Stimulated activated CD4-positive, alpha-beta T cell treated with anti-CD3 and anti-CD28 coated beads, Interleukin-15, amount 100 ng/mL, for 24 hours (primary cell): ENCODE results near the gene CKAP2.
"Not testable (repeated sequence)": the region's sequence is repeated elsewhere in the genome, so short reads cannot be mapped to it uniquely, and the experiment has no call there.

ENCODE experiments used
- DNase-seq: peaks from one replicate; pipeline ENCODE4 v3.0.0-alpha.2; 2020

CKAP2 gene

DNA sequence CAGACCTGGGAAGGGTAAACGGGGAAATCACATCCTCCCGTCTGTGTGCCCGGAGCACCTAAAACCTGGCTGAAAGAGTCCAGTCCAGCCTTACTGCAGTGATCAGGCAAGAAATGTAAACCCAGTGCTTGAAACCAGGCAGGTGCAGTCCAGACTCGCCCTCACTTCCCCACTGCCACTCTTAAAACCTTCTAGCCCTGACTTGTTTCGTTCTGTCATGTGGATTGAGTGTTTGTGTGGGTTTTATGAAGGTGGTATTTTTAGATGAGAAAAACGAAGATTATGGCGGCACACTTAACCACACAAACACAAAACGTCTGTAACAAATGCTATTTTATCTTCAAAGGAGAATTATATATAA is 839 bp upstream of the CKAP2 start:
- peak; percentile 11 for DNase-seq

DNA sequence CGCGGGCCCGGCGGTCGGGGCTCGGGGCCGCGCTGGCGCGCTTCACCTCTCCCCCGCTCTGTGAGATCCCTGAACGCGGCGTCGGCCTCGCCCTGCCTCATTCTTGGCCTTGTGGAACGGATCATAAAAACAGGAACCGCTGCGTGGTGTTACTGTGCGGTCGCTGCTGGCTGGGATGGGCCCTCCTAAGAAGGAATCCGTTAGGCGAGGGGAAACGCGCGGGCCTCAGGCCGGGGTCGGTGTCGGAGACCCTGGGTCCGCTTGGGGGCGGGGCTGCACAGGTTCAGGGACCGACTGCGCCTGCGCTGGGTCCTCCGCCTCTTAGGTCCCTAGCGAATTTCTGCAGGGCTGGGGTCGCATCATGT is 381 bp downstream of the CKAP2 start:
- DNase-seq = peak; percentile 89

DNA sequence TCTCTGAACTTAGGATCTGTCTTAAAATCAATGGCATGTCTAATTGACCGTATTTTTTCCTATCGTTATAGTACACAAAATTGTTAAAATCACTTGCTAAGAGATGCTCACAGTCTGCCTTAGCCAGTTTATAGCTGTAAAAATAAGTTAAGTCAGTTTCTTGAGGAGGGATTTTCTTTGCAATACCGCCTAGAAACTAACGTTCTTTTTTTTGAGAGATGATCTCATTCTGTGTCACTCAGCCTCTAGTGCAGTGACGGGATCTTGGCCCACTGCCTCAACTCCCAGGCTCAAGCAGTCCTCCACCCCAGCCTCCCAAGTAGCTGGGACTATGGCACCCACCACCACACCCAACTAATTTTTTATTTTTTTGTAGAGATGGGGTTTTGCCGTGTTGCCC is 4.4 kb downstream of the CKAP2 start:
- no peak for DNase-seq

DNA sequence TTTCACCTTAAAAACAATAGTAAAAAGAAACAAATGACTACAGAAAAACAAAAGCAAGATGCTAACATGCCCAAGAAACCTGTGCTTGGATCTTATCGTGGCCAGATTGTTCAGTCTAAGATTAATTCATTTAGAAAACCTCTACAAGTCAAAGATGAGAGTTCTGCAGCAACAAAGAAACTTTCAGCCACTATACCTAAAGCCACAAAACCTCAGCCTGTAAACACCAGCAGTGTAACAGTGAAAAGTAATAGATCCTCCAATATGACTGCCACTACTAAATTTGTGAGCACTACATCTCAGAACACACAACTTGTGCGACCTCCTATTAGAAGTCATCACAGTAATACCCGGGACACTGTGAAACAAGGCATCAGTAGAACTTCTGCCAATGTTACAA is 6.0 kb downstream of the CKAP2 start:
- no peak for DNase-seq

DNA sequence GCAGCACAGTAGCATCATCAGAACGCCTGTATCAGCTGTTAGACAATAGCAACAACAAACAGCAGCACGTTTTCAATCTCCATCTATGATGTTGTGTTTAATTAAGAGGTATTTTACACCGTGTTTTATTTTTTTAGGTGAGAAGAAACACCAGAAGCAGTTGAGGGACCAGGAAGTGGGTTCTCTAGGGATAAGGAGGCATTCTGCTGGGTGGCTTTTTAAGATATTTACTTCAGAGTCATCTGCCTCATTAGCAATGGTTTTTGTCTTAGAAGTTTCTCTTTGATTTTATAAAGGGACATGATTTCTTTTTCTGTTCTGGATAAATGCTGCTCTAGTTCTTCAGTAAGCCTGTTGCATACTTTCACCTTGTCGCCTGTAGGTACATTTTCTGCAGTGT is 8.2 kb downstream of the CKAP2 start:
- no peak for DNase-seq

DNA sequence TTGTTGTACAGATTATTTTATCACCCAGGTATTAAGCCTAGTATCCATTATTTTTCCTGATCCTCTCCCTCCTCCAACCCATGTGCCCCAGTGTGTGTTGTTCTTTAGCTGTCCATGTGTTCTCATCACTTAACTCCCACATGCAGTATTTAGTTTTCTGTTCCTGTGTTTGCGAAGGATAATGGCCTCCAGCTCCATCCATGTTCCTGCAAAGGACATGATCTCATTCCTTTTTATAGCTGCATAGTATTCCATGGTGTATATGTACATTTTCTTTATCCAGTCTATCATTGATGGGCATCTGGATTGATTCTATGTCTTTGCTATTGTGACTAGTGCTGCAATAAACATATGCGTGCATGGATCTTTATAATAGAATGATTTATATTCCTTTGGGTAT is 13.2 kb downstream of the CKAP2 start:
- DNase-seq = not testable (repeated sequence)

DNA sequence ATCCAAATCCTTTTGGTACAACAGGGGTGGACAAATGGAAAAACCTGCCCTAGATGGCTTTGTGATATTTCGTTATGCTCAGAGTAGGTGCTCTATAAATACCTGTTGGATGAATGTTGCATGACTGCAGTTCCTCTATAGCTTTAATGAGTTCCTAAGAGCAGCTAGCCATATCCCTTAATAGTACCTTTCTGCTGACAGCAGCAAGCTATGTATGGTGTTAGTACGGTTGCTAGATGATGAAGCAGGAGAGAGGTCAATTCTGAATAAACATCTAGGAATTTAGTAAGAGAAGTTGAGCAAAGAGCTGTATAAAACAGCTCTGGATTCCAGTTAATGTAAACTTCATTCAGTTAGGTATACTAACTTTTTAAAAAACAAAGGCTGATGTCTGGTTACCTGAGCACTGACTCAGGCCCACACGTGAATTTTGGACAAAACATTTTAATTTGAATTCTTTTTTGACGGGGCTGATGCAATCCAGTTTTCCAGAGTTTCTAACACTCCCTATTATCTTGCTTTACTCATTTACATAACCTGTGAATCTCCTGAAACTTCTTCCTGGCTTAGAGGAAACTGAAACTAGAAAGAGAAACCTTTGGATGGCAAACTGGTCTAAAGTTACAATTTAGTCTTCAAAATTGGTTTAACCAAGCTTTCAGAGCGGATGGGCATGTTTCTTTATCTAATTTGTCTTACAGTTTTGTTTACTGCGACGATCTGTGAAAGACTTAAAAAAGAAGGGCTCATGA is 25.6 kb downstream of the CKAP2 start:
- not testable (repeated sequence) for DNase-seq

DNA sequence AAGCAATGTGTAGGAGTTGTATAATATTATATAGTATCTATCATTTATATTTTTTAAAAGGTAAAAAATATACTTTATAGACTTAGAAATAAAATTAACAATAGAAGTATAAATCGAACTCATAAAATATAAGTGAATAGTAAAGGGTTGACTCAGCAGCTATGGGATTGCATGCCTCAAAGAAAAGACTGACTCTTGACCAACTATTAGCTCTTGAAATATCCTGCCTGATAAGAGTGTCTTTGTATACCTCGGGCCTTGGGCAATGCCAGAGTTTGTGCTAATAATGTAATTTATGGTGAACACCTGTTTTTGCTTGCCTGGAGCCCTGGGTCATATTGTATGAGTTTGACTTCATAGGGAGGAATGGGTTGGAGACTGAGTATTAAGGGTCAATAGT is 31.8 kb downstream of the CKAP2 start:
- not testable (repeated sequence) for DNase-seq

DNA sequence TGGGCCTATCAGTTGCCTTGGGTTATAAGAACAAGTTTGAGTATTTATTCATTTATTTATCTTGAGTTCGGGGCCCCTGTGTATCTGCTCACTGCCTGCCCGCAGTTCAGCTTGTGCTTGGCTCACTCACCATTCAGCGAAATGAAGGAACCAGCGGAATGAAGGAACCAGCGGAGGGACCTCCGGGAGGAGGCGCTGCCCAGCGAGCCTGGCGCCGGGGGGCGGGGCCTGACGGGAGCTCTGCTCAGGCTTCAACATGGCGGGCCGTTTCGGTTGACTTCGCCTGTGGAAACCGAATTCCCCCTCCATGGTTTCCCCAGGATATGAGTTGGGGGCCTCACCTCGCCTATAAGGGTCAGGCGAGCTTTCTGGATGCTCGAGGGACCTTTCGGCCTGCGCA is 33.5 kb downstream of the CKAP2 start:
- not testable (repeated sequence) for DNase-seq

DNA sequence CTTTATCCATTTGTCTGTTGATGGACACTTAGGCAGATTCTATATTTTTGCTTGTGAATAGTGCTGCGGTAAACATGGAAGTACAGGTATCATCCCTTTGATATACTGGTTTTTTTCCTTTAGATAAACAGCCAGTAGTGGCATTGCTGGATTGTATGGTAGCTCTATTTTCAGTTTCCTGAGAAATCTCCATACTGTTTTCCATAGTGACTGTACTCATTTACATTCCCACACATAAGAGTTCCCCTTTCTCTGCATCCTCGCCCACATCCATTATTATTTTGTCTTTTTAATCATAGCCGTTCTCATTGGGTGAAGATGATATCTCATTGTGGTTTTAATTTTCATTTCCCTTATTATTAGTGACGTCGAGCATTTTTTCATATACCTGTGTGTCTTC is 35.7 kb downstream of the CKAP2 start:
- not testable (repeated sequence) for DNase-seq

DNA sequence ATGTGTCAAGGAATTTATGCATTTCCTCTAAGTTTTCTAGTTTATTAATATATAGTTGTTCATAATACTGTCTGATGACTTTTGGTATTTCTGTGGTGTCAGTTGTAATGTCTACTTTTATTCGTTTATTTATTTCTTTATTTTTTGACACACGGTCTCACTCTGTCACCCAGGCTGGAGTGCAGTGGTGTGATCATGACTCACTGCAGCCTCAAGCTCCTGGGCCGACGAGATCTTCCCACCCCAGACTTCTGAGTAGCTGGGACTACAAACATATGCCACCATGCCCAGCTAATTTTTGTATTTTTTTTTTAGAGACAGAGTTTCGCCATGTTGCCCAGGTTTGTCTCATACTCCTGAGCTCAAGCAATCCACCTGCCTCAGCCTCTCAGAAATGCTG is 39.0 kb downstream of the CKAP2 start:
- not testable (repeated sequence) for DNase-seq

DNA sequence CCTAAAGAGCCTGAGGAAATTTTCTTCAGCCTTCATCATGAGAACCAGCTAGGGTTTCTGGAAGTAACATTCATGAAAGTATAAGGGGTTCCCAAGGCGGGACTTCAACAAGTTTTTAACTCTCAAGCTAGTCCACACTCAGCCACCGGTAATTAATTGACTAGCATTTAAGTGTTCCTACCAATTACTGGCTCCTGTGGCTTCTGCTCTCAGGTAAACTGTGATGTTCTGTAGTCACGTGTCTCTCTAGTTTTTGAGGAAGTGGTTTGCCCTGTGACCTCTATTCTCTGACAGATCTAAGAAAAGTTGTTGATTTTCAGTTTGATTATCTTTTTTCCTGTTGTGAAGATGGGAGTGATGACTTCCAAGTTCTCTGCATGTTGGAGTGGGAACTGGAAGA is 42.7 kb downstream of the CKAP2 start:
- not testable (repeated sequence) for DNase-seq

DNA sequence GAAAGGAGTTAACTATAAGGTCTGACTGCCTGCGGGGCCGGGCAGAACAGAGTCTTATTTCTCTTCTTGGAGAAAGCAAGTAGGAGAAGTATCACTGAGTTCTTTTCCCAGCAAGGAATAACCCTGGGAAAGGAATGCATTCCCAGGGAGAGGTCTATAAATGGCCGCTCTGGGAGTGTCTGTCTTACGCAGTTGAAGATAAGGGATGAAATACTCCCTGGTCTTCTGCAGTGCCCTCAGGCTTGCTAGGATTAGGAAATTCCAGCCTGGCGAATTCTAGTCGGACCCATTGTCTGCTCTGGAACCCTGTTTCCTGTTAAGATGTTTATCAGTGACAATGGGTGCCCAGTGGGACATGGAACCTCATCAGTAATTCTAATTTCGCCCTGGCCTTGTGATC is 47.0 kb downstream of the CKAP2 start:
- DNase-seq = not testable (repeated sequence)

DNA sequence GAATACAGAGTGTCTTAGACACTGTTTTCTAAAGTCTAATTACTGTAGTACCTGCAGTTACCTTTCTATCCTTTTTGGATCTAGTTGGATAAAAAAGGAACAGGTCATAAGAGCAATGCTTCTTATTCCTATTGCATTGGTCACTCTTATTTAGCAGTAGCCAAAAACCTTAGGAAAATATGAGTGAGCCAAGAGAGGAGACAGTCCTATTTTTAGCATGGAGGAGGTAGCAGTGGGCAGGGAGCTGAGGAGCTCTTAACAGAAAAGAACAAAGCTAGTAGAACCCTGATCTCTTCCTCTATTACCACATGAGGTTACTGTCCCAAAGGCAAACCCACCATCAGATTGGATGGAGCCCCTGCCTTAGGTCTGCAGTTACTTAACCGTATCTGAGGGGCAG is 50.6 kb downstream of the CKAP2 start:
- DNase-seq = not testable (repeated sequence)

DNA sequence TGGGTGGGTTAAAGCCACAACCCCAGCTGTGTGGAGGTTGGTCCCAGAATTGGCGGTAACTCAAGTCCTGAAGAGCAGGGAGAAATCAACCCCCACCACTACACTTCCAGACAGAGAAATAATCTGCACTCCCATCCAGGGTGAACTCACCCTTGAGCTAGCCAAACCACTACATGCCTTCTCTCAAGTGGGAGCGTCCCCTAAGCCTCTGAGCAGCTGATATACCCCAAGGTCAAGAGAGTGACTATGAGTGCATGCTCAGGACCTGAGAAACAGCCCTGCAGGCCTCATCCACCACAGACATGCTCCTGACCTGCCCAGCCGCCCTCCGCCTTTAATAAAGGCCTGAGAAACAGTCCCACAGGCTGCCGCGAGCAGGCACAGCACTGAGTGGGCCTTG is 54.3 kb downstream of the CKAP2 start:
- DNase-seq = not testable (repeated sequence)

DNA sequence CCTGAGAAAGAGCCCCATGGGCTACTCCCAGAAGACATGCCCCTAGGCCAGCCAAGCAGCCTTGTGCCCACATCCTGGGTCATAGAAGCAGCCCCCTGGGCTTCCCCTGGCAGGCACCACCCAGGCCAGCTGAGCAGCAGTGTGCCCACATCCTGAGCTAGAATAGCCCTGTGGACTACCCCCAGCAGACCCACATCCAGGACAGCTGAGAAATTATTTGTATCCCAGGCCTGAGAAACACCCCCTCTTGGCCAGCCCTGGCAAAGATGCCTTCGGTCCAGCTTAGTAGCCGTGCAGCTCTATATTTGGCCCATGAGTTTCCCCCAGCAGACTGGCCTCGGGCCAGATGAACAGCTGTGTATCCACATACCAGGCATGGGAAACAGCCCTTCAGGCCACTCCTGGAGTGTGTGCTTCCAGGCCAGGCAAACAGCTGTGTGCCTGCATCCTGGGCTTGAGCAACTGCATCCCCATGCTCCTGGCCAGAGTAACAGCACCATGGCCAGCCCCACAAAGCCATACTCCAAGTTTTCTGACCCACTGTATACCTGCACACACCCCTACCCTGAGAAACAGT is 55.0 kb downstream of the CKAP2 start:
- not testable (repeated sequence) for DNase-seq

DNA sequence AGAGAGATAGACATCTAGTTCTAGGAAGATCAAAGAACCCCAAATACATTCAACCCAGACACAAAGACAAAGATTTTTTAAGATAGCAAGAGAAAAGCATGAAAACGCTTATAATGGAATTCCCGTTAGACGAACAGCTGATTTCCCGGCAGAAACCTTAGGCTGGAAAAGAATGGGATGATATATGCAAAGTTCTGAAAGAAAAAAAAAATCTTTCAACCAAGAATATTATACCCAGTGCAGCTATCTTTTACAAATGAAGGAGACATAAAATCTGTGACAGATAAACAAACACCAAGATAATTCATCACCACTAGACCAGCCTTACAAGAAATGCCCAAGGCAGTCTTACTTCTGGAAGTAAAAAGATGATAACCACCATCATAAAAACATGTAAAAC is 56.3 kb downstream of the CKAP2 start:
- DNase-seq = not testable (repeated sequence)

DNA sequence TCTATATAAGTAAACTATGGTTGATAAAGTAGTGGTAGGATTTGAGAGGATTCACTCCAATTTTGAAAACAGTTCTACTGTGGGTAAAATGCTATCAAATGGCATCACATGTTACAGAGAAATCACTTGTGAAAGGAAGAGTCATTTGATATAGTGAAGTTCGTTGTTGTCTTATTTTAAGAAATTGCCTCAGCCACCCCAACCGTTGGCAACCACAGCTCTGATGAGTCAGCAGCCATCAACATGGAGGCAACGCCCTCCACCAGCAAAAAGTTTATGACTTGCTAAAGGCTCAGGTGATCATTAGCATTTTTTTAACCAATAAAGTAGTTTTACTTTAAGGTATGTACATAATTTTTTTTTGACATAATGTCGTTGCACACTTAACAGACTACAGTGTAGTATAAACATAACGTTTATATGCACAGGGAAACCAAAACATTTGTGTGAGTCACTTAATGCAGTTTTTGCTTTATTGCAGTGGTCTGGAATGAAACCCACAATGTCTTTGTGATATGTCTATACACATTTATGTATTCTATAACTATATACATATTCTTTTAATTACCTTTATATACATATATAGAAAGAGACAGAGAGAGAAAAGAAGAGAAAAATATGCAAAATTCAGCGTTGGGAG is 58.8 kb downstream of the CKAP2 start:
- DNase-seq = peak; percentile 1

DNA sequence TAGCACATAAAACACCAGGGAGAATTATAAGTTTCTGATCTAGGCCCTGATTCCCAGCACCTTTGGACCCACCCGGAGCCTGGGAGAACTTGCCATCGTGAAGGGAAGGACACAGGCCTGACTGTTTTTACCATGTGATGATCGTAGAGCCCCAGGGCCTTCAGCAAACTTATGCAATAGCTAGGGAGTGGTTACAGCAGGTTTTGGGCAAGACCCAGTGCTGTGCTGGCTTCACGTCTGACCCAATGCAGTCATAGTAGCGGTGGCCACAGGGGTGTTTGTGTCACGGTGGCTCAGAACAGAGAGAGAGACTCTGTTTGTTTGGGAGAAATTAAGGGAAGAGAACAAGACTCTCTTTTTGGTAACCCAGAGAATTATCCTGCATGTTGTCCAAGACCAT is 68.0 kb downstream of the CKAP2 start:
- not testable (repeated sequence) for DNase-seq
